GM18868 (cell line): ENCODE data around the gene THG1L.
"Not testable (repeated sequence)": the region's sequence is repeated elsewhere in the genome, so short reads cannot be mapped to it uniquely, and the experiment has no call there.

Experiments
- ATAC-seq: cut with Tn5 transposase; IDR thresholded peaks from one replicate; pipeline ENCODE4 v1.9.1; 2021; ENCODE audit warnings: mild to moderate bottlenecking, moderate library complexity; ENCODE audit not compliant: unreplicated experiment

Gene THG1L

GRCh38 chr5:157731272-157732129 lies at the start of gene THG1L:
TSS of gene THG1L (plus strand) at chr5:157731420. CDS start at chr5:157731441, 21 bp downstream.
- peak; percentile 90 for ATAC-seq

- no peak for ATAC-seq
Observed at GRCh38 chr5:157682257-157682656, 49.0 kb upstream of the THG1L start.

- not testable (repeated sequence) for ATAC-seq
Observed at GRCh38 chr5:157686276-157687197, 44.7 kb upstream of the THG1L start.

- ATAC-seq: no peak
Observed at GRCh38 chr5:157687198-157687554, 44.0 kb upstream of the THG1L start.

- no peak for ATAC-seq
Observed at GRCh38 chr5:157689942-157690689, 41.1 kb upstream of the THG1L start.

GRCh38 chr5:157690690-157691433 lies 40.4 kb upstream of the THG1L start:
- ATAC-seq: no peak

- ATAC-seq: not testable (repeated sequence)
Observed at GRCh38 chr5:157693816-157694215, 37.4 kb upstream of the THG1L start.

GRCh38 chr5:157696154-157696553 lies 35.1 kb upstream of the THG1L start:
- not testable (repeated sequence) for ATAC-seq

- not testable (repeated sequence) for ATAC-seq
Observed at GRCh38 chr5:157698674-157699073, 32.5 kb upstream of the THG1L start.

- no peak for ATAC-seq
Observed at GRCh38 chr5:157703736-157704135, 27.5 kb upstream of the THG1L start.

GRCh38 chr5:157708866-157709265 lies 22.4 kb upstream of the THG1L start:
- ATAC-seq: no peak

GRCh38 chr5:157709346-157709745 lies 21.9 kb upstream of the THG1L start:
- no peak for ATAC-seq

- no peak for ATAC-seq
Observed at GRCh38 chr5:157710431-157710830, 20.8 kb upstream of the THG1L start.

GRCh38 chr5:157710882-157711281 lies 20.3 kb upstream of the THG1L start:
- no peak for ATAC-seq

GRCh38 chr5:157713830-157714595 lies 17.2 kb upstream of the THG1L start:
- no peak for ATAC-seq

GRCh38 chr5:157714596-157714864 lies 16.7 kb upstream of the THG1L start:
- ATAC-seq: no peak

GRCh38 chr5:157718519-157718918 lies 12.7 kb upstream of the THG1L start:
- peak; percentile 72 for ATAC-seq

- ATAC-seq: no peak
Observed at GRCh38 chr5:157719245-157719644, 12.0 kb upstream of the THG1L start.

GRCh38 chr5:157721159-157721558 lies 10.1 kb upstream of the THG1L start:
- no peak for ATAC-seq

- ATAC-seq: not testable (repeated sequence)
Observed at GRCh38 chr5:157722895-157723294, 8.3 kb upstream of the THG1L start.
